ENCODE measurements around the gene RBPJL. TPM values are rescaled to one million over a fixed set of nuclear protein-coding genes. Genes with fewer than 3 reads are reported as not detected.
A peak's percentile ranks its signal among the peaks of the same experiment; 100 is the strongest.

RBPJL gene
- total and polyA plus RNA-seq, 2 of the 13 experiments (the other 11 are each of a cell fraction or from before 2014, with no cell fraction given): not detected

DNA sequence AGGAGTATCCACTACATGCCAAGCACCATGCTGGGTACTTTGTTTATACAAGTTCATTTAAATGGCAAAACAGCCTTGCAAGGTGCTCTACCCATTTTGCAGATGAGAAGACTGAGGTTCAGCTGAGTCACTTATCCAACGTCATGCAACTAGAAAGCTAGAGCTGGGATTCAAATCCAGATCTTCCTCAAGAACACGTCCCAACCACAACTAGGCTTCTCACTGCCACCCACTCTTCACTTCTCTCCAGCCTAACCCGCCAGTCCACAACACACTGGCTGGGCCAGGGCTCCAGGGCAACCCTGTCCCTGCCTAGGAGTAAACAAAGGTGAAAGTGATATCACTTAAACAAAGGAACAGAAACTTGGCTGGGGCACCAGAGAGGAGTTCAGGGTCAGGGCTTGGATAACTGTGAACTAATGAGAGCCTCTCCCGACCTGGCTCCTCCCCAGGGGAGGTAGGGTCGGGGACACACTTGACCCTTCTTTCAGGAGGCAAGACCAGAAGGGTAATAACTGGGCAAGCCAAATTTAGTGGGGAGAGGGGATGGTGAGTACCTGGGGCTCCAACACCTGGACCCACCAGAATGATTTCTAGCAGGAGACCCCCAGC is 33.7 kb downstream of the RBPJL start (continued):
- TF ChIP-seq, protein P1, sequence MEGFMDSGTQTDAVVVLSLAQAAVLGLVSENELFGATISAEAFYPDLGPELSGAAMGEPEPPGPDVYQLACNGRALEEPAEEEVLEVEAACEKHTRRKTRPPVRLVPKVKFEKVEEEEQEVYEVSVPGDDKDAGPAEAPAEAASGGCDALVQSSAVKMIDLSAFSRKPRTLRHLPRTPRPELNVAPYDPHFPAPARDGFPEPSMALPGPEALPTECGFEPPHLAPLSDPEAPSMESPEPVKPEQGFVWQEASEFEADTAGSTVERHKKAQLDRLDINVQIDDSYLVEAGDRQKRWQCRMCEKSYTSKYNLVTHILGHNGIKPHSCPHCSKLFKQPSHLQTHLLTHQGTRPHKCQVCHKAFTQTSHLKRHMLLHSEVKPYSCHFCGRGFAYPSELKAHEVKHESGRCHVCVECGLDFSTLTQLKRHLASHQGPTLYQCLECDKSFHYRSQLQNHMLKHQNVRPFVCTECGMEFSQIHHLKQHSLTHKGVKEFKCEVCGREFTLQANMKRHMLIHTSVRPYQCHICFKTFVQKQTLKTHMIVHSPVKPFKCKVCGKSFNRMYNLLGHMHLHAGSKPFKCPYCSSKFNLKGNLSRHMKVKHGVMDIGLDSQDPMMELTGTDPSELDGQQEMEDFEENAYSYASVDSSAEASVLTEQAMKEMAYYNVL (CRISPR knock-in tag; IDR thresholded peaks at IDR 0.05; ENCODE audit: borderline replicate concordance): no peak
- TF ChIP-seq GABPB1 (CRISPR knock-in tag; IDR thresholded peaks at IDR 0.05) (0 out of 2 replicates have a peak, but pooled peaks have one; percentile 4), ZC3H4 (CRISPR knock-in tag; IDR thresholded peaks at IDR 0.05; ENCODE audit: borderline replicate concordance) (no peak; the same call in 1 of the 2 replicates), ZFP1 (CRISPR knock-in tag; IDR thresholded peaks at IDR 0.05) (0 out of 2 replicates have a peak, but pooled peaks have one; percentile 34), MED13 (CRISPR knock-in tag; IDR thresholded peaks at IDR 0.05) (peak; percentile 41; the same call in 1 of the 2 replicates), SIN3A (IDR thresholded peaks at IDR 0.05; ENCODE audit: borderline replicate concordance, low read depth, low read length) (peak; percentile 47; the same call in 1 of the 2 replicates), ZNF451 (CRISPR knock-in tag; IDR thresholded peaks at IDR 0.05) (no peak), ZNF577 (CRISPR knock-in tag; IDR thresholded peaks at IDR 0.05; ENCODE audit: borderline replicate concordance, low read depth) (no peak), CBX2 (IDR thresholded peaks at IDR 0.05; ENCODE audit: low read depth, low read length) (no peak), CBX2 (CRISPR knock-in tag; IDR thresholded peaks at IDR 0.05; ENCODE audit: low read depth) (no peak), ZMYM3 (CRISPR knock-in tag; IDR thresholded peaks at IDR 0.05) (peak; percentile 100), MIXL1 (CRISPR knock-in tag; IDR thresholded peaks at IDR 0.05) (peak; percentile 95), ZNF629 (CRISPR knock-in tag; conservative IDR thresholded peaks at IDR 0.05) (peak; percentile 100), U2AF1 (optimal IDR thresholded peaks at IDR 0.05; ENCODE audit: low read depth, low read length) (no peak), NRL (CRISPR knock-in tag; IDR thresholded peaks at IDR 0.05; ENCODE audit: borderline replicate concordance) (peak; percentile 63; the same call in 1 of the 2 replicates), ARHGAP35 (CRISPR knock-in tag; IDR thresholded peaks at IDR 0.05; ENCODE audit: borderline replicate concordance) (no peak), ZNF572 (CRISPR knock-in tag; IDR thresholded peaks at IDR 0.05) (no peak), ZNF546 (CRISPR knock-in tag; conservative IDR thresholded peaks at IDR 0.05) (no peak), BHLHE40 (IDR thresholded peaks at IDR 0.05; ENCODE audit: low read length) (no peak)
- TF ChIP-seq, protein P2, sequence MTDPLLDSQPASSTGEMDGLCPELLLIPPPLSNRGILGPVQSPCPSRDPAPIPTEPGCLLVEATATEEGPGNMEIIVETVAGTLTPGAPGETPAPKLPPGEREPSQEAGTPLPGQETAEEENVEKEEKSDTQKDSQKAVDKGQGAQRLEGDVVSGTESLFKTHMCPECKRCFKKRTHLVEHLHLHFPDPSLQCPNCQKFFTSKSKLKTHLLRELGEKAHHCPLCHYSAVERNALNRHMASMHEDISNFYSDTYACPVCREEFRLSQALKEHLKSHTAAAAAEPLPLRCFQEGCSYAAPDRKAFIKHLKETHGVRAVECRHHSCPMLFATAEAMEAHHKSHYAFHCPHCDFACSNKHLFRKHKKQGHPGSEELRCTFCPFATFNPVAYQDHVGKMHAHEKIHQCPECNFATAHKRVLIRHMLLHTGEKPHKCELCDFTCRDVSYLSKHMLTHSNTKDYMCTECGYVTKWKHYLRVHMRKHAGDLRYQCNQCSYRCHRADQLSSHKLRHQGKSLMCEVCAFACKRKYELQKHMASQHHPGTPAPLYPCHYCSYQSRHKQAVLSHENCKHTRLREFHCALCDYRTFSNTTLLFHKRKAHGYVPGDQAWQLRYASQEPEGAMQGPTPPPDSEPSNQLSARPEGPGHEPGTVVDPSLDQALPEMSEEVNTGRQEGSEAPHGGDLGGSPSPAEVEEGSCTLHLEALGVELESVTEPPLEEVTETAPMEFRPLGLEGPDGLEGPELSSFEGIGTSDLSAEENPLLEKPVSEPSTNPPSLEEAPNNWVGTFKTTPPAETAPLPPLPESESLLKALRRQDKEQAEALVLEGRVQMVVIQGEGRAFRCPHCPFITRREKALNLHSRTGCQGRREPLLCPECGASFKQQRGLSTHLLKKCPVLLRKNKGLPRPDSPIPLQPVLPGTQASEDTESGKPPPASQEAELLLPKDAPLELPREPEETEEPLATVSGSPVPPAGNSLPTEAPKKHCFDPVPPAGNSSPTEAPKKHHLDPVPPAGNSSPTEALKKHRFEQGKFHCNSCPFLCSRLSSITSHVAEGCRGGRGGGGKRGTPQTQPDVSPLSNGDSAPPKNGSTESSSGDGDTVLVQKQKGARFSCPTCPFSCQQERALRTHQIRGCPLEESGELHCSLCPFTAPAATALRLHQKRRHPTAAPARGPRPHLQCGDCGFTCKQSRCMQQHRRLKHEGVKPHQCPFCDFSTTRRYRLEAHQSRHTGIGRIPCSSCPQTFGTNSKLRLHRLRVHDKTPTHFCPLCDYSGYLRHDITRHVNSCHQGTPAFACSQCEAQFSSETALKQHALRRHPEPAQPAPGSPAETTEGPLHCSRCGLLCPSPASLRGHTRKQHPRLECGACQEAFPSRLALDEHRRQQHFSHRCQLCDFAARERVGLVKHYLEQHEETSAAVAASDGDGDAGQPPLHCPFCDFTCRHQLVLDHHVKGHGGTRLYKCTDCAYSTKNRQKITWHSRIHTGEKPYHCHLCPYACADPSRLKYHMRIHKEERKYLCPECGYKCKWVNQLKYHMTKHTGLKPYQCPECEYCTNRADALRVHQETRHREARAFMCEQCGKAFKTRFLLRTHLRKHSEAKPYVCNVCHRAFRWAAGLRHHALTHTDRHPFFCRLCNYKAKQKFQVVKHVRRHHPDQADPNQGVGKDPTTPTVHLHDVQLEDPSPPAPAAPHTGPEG (CRISPR knock-in tag; IDR thresholded peaks at IDR 0.05): no peak
- TF ChIP-seq, protein P3, sequence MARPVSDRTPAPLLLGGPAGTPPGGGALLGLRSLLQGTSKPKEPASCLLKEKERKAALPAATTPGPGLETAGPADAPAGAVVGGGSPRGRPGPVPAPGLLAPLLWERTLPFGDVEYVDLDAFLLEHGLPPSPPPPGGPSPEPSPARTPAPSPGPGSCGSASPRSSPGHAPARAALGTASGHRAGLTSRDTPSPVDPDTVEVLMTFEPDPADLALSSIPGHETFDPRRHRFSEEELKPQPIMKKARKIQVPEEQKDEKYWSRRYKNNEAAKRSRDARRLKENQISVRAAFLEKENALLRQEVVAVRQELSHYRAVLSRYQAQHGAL (CRISPR knock-in tag; IDR thresholded peaks at IDR 0.05; ENCODE audit: not compliant biosample characterization): peak; percentile 64
- TF ChIP-seq, protein P4, sequence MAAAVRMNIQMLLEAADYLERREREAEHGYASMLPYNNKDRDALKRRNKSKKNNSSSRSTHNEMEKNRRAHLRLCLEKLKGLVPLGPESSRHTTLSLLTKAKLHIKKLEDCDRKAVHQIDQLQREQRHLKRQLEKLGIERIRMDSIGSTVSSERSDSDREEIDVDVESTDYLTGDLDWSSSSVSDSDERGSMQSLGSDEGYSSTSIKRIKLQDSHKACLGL (CRISPR knock-in tag; IDR thresholded peaks at IDR 0.05): no peak

Data from HepG2 (cell line).